Adrenal gland (tissue), 5 donors: ENCODE data around the gene TAC4.

Experiments
- POLR2A ChIP-seq, 2 donors: fragments of 450-650 bp; IDR thresholded peaks; one replicate each; pipeline ENCODE4 v1.6.1; 2017; ENCODE audit warnings: antibody characterized with exemption in 2 of 2, mild to moderate bottlenecking in 2 of 2, moderate library complexity in 1 of 2
- TF ChIP-seq, protein P1 (sequence below), 6 experiments: fragments of 450-650 bp in 4 of 6; fragments of 200-600 bp in 2 of 6; sonication (generic) in 1 of 6; IDR thresholded peaks; 1 replicate in 5 of 6; 2 replicates in 1 of 6; pipeline versions ENCODE4 v1.5.1 to v1.8.0; 2016 to 2021; ENCODE audit warnings: antibody characterized with exemption in 6 of 6, mild to moderate bottlenecking in 2 of 6, moderate library complexity in 1 of 6
- donor health status: DM: no; HTN: no; CAD: no.

GRCh38 chr17:49809056-49809455, 38.8 kb downstream of the TAC4 start:
- TF ChIP-seq POLR2A (IDR thresholded peaks at IDR 0.05) = no peak
- TF ChIP-seq, protein P1, sequence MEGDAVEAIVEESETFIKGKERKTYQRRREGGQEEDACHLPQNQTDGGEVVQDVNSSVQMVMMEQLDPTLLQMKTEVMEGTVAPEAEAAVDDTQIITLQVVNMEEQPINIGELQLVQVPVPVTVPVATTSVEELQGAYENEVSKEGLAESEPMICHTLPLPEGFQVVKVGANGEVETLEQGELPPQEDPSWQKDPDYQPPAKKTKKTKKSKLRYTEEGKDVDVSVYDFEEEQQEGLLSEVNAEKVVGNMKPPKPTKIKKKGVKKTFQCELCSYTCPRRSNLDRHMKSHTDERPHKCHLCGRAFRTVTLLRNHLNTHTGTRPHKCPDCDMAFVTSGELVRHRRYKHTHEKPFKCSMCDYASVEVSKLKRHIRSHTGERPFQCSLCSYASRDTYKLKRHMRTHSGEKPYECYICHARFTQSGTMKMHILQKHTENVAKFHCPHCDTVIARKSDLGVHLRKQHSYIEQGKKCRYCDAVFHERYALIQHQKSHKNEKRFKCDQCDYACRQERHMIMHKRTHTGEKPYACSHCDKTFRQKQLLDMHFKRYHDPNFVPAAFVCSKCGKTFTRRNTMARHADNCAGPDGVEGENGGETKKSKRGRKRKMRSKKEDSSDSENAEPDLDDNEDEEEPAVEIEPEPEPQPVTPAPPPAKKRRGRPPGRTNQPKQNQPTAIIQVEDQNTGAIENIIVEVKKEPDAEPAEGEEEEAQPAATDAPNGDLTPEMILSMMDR (IDR thresholded peaks at IDR 0.05) = no peak
